Measurements from ENCODE around the gene NRAP.

Gene NRAP

GRCh38 chr10:113689574-113689973 lies 25.7 kb upstream of the NRAP start:
- Mint-ChIP-seq H3K27me3 (no peaks in the 10 kb centered on the region), H3K36me3 (peaks cover 62% of the 10 kb centered on the region)

GRCh38 chr10:113689057-113689456 lies 25.2 kb upstream of the NRAP start:
- Mint-ChIP-seq H3K27me3 (no peaks in the 10 kb centered on the region), H3K4me3 (peak overlapping the region; percentile 19), H3K36me3 (peaks cover 64% of the 10 kb centered on the region), H3K9me3 (peaks cover 32% of the 10 kb centered on the region), H3K27ac (no peak overlapping the region), H3K4me1 (peaks cover 37% of the 10 kb centered on the region)

More at GRCh38 chr10:113689574-113689973, 25.7 kb upstream of the NRAP start:
- H3K9me3 Mint-ChIP-seq, result peaks cover 32% of the 10 kb centered on the region
- no peak overlapping the region for H3K27ac Mint-ChIP-seq
- peaks cover 32% of the 10 kb centered on the region for H3K4me1 Mint-ChIP-seq
- H3K4me3 Mint-ChIP-seq, result no peak overlapping the region

GRCh38 chr10:113687037-113687436 lies 23.2 kb upstream of the NRAP start:
- H3K4me1 Mint-ChIP-seq, result peaks cover 46% of the 10 kb centered on the region
- H3K9me3 Mint-ChIP-seq, result peaks cover 17% of the 10 kb centered on the region

GRCh38 chr10:113686028-113686427 lies 22.2 kb upstream of the NRAP start:
- Mint-ChIP-seq H3K4me3 (no peak overlapping the region), H3K9me3 (peaks cover 17% of the 10 kb centered on the region), H3K27me3 (no peaks in the 10 kb centered on the region), H3K27ac (no peak overlapping the region), H3K4me1 (peaks cover 56% of the 10 kb centered on the region), H3K36me3 (peaks cover 47% of the 10 kb centered on the region)

More at GRCh38 chr10:113687037-113687436, 23.2 kb upstream of the NRAP start:
- H3K27me3 Mint-ChIP-seq, result no peaks in the 10 kb centered on the region
- H3K4me3 Mint-ChIP-seq, result no peak overlapping the region
- H3K27ac Mint-ChIP-seq, result no peak overlapping the region
- H3K36me3 Mint-ChIP-seq, result peaks cover 52% of the 10 kb centered on the region

- H3K4me3 Mint-ChIP-seq, result no peak overlapping the region
- H3K27ac Mint-ChIP-seq, result no peak overlapping the region
- peaks cover 51% of the 10 kb centered on the region for H3K4me1 Mint-ChIP-seq
- H3K9me3 Mint-ChIP-seq, result peaks cover 15% of the 10 kb centered on the region
- H3K27me3 Mint-ChIP-seq, result no peaks in the 10 kb centered on the region
- H3K36me3 Mint-ChIP-seq, result peaks cover 26% of the 10 kb centered on the region
These were observed 19.5 kb upstream of the NRAP start for GRCh38 chr10:113683300-113683699.

- Mint-ChIP-seq H3K27ac (peak overlapping the region; percentile 75), H3K9me3 (peaks cover 12% of the 10 kb centered on the region), H3K27me3 (no peaks in the 10 kb centered on the region), H3K4me1 (peaks cover 49% of the 10 kb centered on the region), H3K36me3 (peaks cover 19% of the 10 kb centered on the region), H3K4me3 (peak overlapping the region; percentile 93)
These were observed 18.0 kb upstream of the NRAP start for GRCh38 chr10:113681533-113682470.

- H3K4me3 Mint-ChIP-seq, result peak overlapping the region; percentile 93
- peaks cover 49% of the 10 kb centered on the region for H3K4me1 Mint-ChIP-seq
- no peaks in the 10 kb centered on the region for H3K27me3 Mint-ChIP-seq
- H3K36me3 Mint-ChIP-seq, result peaks cover 15% of the 10 kb centered on the region
- peak overlapping the region; percentile 81 for H3K27ac Mint-ChIP-seq
- H3K9me3 Mint-ChIP-seq, result peaks cover 6% of the 10 kb centered on the region
These were observed 16.6 kb upstream of the NRAP start for GRCh38 chr10:113680190-113681111.

- peak within 1 kb of the TSS; percentile 81 for H3K27ac Mint-ChIP-seq
- peak within 1 kb of the TSS; percentile 93 for H3K4me3 Mint-ChIP-seq
- no peaks in the 10 kb centered on the region for H3K27me3 Mint-ChIP-seq
- H3K4me1 Mint-ChIP-seq, result peaks cover 44% of the 10 kb centered on the region
- peaks cover 10% of the 10 kb centered on the region for H3K36me3 Mint-ChIP-seq
- no peaks in the 10 kb centered on the region for H3K9me3 Mint-ChIP-seq
These were observed 15.8 kb upstream of the NRAP start, which contains the start of gene CASP7 for GRCh38 chr10:113679463-113680189. Gene CASP7, plus strand, starts transcription at chr10:113679912. Its CDS starts 17,582 bp downstream, at chr10:113697494.

- H3K27me3 Mint-ChIP-seq, result peaks cover 7% of the 10 kb centered on the region
- no peaks in the 10 kb centered on the region for H3K4me1 Mint-ChIP-seq
- no peak overlapping the region for H3K27ac Mint-ChIP-seq
- H3K4me3 Mint-ChIP-seq, result no peak overlapping the region
- H3K36me3 Mint-ChIP-seq, result peaks cover 4% of the 10 kb centered on the region
- peaks cover 6% of the 10 kb centered on the region for H3K9me3 Mint-ChIP-seq
These were observed 2.9 kb upstream of the NRAP start for GRCh38 chr10:113666682-113667252.

GRCh38 chr10:113665806-113666354 lies 2.0 kb upstream of the NRAP start:
- Mint-ChIP-seq H3K27ac (no peak overlapping the region), H3K4me1 (no peaks in the 10 kb centered on the region), H3K9me3 (peaks cover 6% of the 10 kb centered on the region), H3K36me3 (peaks cover 4% of the 10 kb centered on the region), H3K4me3 (no peak overlapping the region), H3K27me3 (peaks cover 5% of the 10 kb centered on the region)

GRCh38 chr10:113665352-113665751 lies 1.5 kb upstream of the NRAP start:
- Mint-ChIP-seq H3K36me3 (peaks cover 1% of the 10 kb centered on the region), H3K4me3 (no peak overlapping the region), H3K27me3 (peaks cover 4% of the 10 kb centered on the region), H3K9me3 (peaks cover 3% of the 10 kb centered on the region), H3K4me1 (no peaks in the 10 kb centered on the region), H3K27ac (no peak overlapping the region)

- peaks cover 4% of the 10 kb centered on the region for H3K27me3 Mint-ChIP-seq
- no peaks in the 10 kb centered on the region for H3K4me1 Mint-ChIP-seq
- H3K27ac Mint-ChIP-seq, result no peak overlapping the region
- no peak overlapping the region for H3K4me3 Mint-ChIP-seq
- no peaks in the 10 kb centered on the region for H3K9me3 Mint-ChIP-seq
- no peaks in the 10 kb centered on the region for H3K36me3 Mint-ChIP-seq
These were observed 699 bp downstream of the NRAP start for GRCh38 chr10:113663142-113663541.

GRCh38 chr10:113661332-113661731 lies 2.5 kb downstream of the NRAP start:
- H3K27me3 Mint-ChIP-seq, result peaks cover 6% of the 10 kb centered on the region

GRCh38 chr10:113657544-113657943 lies 6.3 kb downstream of the NRAP start:
- Mint-ChIP-seq H3K9me3 (no peaks in the 10 kb centered on the region), H3K4me3 (no peak overlapping the region), H3K27me3 (peaks cover 6% of the 10 kb centered on the region), H3K36me3 (no peaks in the 10 kb centered on the region), H3K27ac (no peak overlapping the region), H3K4me1 (no peaks in the 10 kb centered on the region)

More at GRCh38 chr10:113661332-113661731, 2.5 kb downstream of the NRAP start:
- H3K9me3 Mint-ChIP-seq, result no peaks in the 10 kb centered on the region
- H3K4me3 Mint-ChIP-seq, result no peak overlapping the region
- no peaks in the 10 kb centered on the region for H3K4me1 Mint-ChIP-seq
- H3K36me3 Mint-ChIP-seq, result no peaks in the 10 kb centered on the region
- no peak overlapping the region for H3K27ac Mint-ChIP-seq

All from activated naive CD4-positive, alpha-beta T cell treated with anti-CD3 and anti-CD28 coated beads, Interleukin-2, amount 50 U/mL, for 24 hours (primary cell).